Body of pancreas (tissue), 4 donors: Measurements from ENCODE around the gene LGALS1. TPM values are rescaled to one million over a fixed set of nuclear protein-coding genes. Genes with fewer than 3 reads are reported as not detected.

Source experiments
- ATAC-seq: fragments of 150-250 bp; one replicate; pipeline ENCODE4 v1.9.1; 2016
- DNase-seq, 4 donors: peaks; one replicate each; pipeline ENCODE4 v3.0.0-alpha.2; 2019
- H3K27ac ChIP-seq, 4 donors: fragments of 200-600 bp; sonication (generic); 1 replicate in 3 of 4; 2 replicates in 1 of 4; pipeline versions ENCODE4 v1.5.1 to v1.6.1; 2016 to 2019; ENCODE audit warnings: mild to moderate bottlenecking in 1 of 4, mixed read lengths in 1 of 4, moderate library complexity in 1 of 4
- H3K27me3 ChIP-seq, 2 donors: fragments of 200-600 bp; sonication (generic); one replicate each; pipeline ENCODE4 v1.6.0; 2016; ENCODE audit warnings: mild to moderate bottlenecking in 1 of 2
- H3K36me3 ChIP-seq, 2 donors: fragments of 200-600 bp; sonication (generic); replicated peaks in 1 of 2; 2 replicates each; pipeline ENCODE4 v1.5.1; 2016; ENCODE audit warnings: low read depth in 2 of 2; ENCODE audit not compliant: insufficient read depth in 1 of 2
- H3K4me1 ChIP-seq: fragments of 200-600 bp; sonication (generic); one replicate; pipeline ENCODE4 v1.6.0; 2016
- H3K4me3 ChIP-seq, 2 donors: fragments of 200-600 bp; sonication (generic); 1 replicate in 1 of 2; 2 replicates in 1 of 2; pipeline ENCODE4 v1.5.1; 2016 to 2019
- H3K9me3 ChIP-seq, 3 donors: fragments of 200-600 bp; sonication (generic); 1 replicate in 2 of 3; 2 replicates in 1 of 3; pipeline ENCODE4 v1.5.1; 2016
- CTCF ChIP-seq, 7 experiments: fragments of 450-650 bp in 4 of 7; fragments of 200-600 bp in 3 of 7; sonication (generic) in 3 of 7; IDR thresholded peaks; one replicate each; pipeline ENCODE4 v1.5.1; 2016 to 2019; ENCODE audit warnings: antibody characterized with exemption in 7 of 7
- POLR2A ChIP-seq, 3 donors: fragments of 450-650 bp; IDR thresholded peaks; one replicate each; pipeline ENCODE4 v1.6.1; 2016; ENCODE audit warnings: antibody characterized with exemption in 3 of 3, mild to moderate bottlenecking in 2 of 3
- WGBS, 2 donors: methylation state at CpG; one replicate each; pipeline ENCODE4 v1.1.5; 2017; 5-methylcytosine and 5-hydroxymethylcytosine counted together
- intact Hi-C: fragments of 100-400 bp; cut with DNase I; formaldehyde crosslinking; loops from one replicate; pipeline ENCODE4 v1.15.1; 2023
- total RNA-seq, 2 donors: library from RNA; depleted of rRNA; stranded (reverse); fragments of >200 nt; gene quantifications; one replicate each; pipeline ENCODE4 v1.1.0, GENCODE V29; 2016

The LGALS1 gene
- total RNA-seq, 2 donors from 2014 or later = 90.3 to 325 TPM

- TF ChIP-seq POLR2A (IDR thresholded peaks at IDR 0.05) (no peak), CTCF (IDR thresholded peaks at IDR 0.05) (peak in 3 of 7 experiments; percentile 22 to 34 (median 29))
- H3K9me3 ChIP-seq = no peaks in the 10 kb centered on the region
- WGBS, 2 donors = 38 to 62% methylated on average over 12 of the region's 12 CpGs
- H3K27me3 ChIP-seq = no peaks in the 10 kb centered on the region
- peak in 1 of 4 donors; percentile 34 for DNase-seq
- H3K4me3 ChIP-seq = no peak overlapping the region
- no peak for ATAC-seq
- peak overlapping the region; percentile 5 to 81 (median 38) for H3K27ac ChIP-seq
- intact Hi-C loops = no loop called here
- no peaks in the 10 kb centered on the region for H3K36me3 ChIP-seq
- peaks cover 31% of the 10 kb centered on the region for H3K4me1 ChIP-seq
These were observed 14.1 kb upstream of the LGALS1 start for GRCh38 chr22:37661160-37661924.

DNA sequence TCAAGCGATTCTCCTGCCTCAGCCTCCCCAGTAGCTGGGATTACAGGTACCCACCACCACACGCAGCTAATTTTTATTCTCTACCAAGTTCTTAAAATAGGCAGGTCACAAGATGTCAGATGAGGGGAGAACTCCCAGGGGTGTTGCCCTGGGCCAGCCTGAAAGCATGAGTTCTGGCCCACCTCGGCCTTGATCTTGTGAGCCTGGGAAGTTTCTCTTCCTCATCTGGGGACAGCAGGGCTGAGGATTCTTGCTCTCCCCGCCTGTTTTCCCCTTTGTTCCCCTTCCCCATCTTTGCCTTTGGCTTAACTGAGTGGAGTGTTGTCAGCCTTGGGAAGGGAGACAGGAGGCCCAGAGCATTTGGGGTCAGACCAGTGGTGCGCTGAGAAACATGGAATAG lies 13.4 kb upstream of the LGALS1 start:
- ATAC-seq (no peak), DNase-seq (no peak)
- intact Hi-C loops = no loop called here
- peak overlapping the region in 2 of 4 donors; percentile 5 to 52 for H3K27ac ChIP-seq
- WGBS, 2 donors = 77 to 89% methylated on average over 5 of the region's 5 CpGs
- H3K4me1 ChIP-seq = peaks cover 31% of the 10 kb centered on the region
- no peaks in the 10 kb centered on the region for H3K36me3 ChIP-seq
- TF ChIP-seq POLR2A (IDR thresholded peaks at IDR 0.05) (no peak), CTCF (IDR thresholded peaks at IDR 0.05) (no peak)
- H3K9me3 ChIP-seq = no peaks in the 10 kb centered on the region
- no peak overlapping the region for H3K4me3 ChIP-seq
- H3K27me3 ChIP-seq = no peaks in the 10 kb centered on the region

DNA sequence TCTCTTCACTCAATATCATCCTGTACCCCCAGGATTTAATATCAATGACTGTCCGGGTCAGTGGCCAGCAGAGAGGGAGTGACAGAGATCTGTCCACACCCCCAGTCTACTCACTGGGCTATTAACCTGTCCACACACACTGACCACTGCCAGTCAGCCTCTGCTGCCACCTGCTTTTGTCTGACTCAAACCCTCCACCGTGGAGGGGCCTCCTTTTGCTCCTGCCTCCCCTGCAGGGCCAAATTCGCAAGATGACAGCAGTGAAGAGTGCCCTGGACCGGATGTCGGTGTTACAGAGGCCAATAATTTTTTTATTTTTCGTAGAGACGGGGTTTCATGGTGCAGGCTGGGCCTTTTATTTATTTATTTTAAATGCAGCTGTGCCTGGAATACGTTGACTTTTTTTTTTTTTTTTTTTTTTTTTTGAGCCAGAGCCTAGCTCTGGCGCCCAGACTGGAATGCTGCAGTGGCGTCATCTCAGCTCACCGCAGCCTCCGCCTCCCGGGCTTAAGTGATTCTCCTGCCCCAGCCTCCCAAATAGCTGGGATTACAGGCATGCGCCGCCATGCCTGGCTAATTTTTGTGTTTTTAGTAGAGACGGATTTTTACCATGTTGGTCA lies 11.8 kb upstream of the LGALS1 start:
- H3K4me1 ChIP-seq = peaks cover 25% of the 10 kb centered on the region
- DNase-seq = no peak
- H3K27me3 ChIP-seq = no peaks in the 10 kb centered on the region
- no peak for ATAC-seq
- no peak for TF ChIP-seq POLR2A (IDR thresholded peaks at IDR 0.05)
- no peak for TF ChIP-seq CTCF (IDR thresholded peaks at IDR 0.05)
- 82 to 88% methylated on average over 15 to 16 of the region's 16 CpGs for whole genome bisulfite sequencing, 2 donors
- no peaks in the 10 kb centered on the region for H3K9me3 ChIP-seq
- intact Hi-C loops = no loop called here
- H3K27ac ChIP-seq = no peak overlapping the region
- H3K4me3 ChIP-seq = no peak overlapping the region
- H3K36me3 ChIP-seq = no peaks in the 10 kb centered on the region

GRCh38 chr22:37664249-37665101 lies 11.0 kb upstream of the LGALS1 start:
- Histone ChIP-seq H3K27me3 (no peaks in the 10 kb centered on the region), H3K4me1 (peaks cover 22% of the 10 kb centered on the region), H3K36me3 (no peaks in the 10 kb centered on the region), H3K9me3 (no peaks in the 10 kb centered on the region), H3K27ac (no peak overlapping the region), H3K4me3 (no peak overlapping the region)
- no peak for DNase-seq
- intact Hi-C loops = no loop called here
- WGBS, 2 donors = 56 to 57% methylated on average over 11 to 16 of the region's 16 CpGs
- TF ChIP-seq POLR2A (IDR thresholded peaks at IDR 0.05) = no peak
- no peak for TF ChIP-seq CTCF (IDR thresholded peaks at IDR 0.05)
- no peak for ATAC-seq
